ENCODE results near the gene TTF2.

Gene TTF2

DNA sequence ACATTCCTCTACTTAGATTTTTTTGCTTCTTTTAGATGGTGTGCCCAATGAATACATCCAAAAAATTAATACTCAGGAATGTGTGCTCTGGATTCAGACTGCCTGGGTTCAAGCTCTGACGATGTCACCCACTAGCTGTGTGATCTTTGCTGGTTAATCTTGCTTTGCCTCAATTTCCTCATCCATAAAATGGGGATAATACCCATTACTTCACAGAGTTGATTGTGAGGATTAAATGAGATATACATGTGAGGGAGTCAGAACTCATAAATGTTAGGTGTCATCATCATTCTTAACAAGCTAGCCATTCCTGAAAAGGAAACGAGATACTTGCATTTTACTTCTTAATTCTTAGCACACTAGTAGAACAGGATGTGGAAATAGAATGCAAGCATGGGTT lies 12.9 kb upstream of the TTF2 start:
- no peak for DNase-seq

DNA sequence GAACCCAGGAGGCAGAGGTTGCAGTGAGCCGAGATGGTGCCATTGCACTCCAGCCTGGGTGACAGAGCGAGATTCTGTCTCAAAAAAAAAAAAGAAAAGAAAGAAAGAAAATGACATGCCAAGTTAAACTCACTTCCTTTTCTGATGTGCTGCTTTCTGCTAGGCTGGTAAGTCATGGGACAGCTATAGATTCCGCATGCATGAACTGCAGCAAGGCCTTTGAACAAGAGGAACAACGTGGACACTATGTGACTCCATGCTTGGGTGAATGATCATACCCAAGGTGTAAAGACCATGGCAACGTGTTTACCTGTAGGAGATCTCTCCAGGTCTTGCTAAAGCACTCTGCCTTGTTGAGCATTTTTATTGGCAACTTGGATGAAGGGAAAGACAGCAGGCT lies 10.3 kb upstream of the TTF2 start:
- no peak for DNase-seq

DNA sequence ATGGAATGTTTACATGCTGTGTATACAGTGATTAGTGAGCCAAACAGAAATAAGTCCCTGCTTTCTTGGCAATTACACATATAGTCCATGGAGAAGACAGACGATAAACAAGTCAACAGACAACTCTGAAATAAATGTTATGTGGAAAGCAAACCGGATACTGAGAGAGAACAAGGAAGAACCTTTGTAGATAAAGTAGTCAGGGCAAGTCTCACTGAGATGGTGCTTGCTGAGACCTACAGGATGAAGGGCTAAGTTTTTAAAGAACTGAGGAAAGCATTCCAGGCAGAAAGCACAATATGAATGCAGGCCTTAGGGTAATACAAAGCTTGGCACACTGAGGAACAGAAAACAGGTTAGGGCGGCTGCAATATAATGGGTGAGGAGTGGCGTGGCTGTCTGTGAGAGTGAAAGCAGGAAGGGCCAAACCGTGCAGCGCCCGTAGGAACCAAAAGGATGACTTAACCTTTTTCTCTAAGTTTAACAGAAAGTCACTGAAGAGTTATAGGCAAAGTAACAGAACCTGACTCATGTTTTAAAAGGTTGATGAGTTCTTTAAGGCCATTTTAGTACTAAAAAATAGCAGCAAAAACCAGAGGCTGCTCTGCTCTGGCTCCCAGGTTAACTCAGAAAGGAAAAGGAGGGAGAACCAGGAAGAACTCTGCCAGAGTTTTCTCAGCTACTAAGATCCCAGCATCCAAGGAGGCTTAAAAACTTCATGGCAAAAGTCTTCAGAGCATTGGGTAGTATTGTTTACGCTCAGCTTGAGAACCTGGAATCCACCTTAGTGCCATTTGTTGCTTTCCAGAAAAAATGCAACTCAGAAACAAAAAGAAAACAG lies 8.7 kb upstream of the TTF2 start:
- peak; percentile 19 for DNase-seq

DNA sequence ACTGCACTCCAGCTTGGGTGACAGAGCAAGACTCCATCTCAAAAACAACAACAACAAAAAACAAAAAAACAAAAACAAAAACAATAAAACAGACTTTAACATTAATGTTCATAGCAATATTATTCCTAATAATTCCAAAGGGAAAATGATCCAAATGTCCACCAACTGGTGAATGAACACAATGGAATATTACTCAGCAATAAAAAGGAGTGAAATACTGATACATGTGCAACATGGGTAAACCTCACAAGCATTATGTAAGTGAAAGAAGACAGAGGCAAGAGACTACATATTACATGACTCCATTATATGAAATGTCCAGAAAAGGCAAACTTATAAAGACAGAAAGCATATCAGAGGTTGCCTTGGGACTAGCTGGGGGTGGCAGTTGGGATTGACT lies 6.1 kb upstream of the TTF2 start:
- no peak for DNase-seq

DNA sequence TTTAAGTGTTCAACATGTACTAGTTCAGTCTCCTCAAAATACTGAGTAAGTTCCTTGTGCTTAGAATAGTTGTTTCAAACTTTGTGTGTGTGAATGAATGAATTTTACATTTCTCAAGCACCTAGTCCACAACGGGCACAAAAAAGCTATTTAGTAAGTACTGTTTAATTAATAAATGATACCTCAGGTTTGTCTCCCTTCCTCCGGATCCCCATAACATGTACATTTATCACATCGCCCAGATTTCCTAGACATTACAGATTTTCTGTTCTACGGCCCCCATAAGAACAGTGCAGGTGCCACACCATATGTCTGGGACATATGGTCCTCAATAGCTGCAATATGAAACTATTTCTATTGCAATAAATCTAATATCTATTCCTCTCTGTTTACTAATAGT lies 1.3 kb upstream of the TTF2 start:
- no peak for DNase-seq

DNA sequence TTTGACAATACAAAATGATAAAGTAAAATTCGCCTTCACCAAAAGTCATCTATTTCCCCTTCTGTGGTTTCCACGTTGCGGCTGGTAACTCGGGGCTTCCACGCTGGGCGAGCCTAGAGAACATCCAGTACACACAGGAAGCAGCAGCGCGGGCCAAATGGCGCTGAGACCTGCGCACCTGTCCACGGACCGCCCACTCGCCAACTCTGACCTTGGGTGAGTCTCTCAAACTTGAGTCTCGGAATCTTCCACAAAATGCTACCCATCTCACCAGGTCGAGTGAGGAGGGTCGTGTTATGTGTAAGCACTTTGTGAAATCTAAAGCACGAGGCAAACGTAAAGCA lies 820 bp upstream of the TTF2 start:
- peak; percentile 22 for DNase-seq

DNA sequence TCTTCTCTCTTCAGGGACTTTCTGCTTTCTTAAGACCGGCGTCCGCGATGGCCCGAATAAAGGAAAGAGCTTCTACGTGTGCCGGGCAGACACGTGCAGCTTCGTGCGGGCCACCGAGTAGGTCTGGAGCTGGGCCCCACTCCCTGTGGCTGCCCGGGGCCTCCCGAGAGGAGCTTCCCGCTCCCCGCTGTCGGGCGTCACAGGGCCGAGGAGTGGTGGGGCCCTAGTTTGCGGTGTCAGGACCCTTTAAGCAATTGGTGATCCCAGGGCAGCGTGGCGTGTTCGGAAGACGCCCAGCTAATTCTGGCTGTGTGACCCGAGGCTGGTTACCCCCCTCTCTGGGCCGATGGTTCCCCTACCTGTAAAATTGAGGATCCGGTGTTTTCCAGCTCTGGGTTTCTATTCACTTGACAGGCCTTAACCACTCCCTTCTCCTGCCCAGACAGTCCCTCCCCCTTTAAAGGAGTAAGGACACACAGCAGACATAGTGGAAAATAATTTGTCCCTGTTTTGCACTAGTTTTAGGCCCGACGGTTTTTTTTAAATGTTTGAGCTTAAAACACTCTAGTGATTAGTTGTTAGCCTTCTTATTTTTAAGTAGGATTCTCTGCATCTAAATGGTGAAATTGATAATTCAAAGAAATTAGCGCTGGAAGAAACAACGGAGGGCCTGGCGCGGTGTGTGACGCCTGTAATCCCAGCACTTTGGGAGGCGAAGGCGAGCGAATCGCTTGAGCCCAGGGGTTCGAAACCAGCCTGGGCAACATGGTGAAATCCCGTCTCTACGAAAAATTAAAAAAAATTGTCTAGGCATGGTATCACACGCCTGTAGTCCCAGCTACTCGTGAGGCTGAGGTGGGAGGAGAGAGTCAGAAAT lies 553 bp downstream of the TTF2 start:
- DNase-seq: no peak

DNA sequence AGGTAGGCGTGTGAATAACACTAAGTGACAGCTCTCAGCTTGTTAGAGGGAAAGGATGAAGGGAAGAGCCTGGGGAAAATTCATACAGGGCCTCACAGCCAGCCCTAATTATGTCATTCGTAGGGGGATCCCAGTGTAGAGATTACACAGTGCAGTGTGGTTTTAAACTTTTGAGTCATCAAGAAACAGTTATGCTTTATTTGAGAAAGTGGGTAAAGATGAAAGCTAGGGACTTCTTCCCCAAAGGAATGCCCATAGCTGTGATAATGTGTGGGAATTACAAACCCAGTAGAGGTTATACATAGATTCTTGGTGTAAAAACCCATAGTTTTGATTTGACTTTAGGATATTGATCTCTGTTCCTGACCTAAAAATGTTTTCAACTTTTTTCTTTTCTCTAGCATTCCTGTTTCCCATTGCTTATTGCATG lies 1.9 kb downstream of the TTF2 start:
- DNase-seq: no peak

DNA sequence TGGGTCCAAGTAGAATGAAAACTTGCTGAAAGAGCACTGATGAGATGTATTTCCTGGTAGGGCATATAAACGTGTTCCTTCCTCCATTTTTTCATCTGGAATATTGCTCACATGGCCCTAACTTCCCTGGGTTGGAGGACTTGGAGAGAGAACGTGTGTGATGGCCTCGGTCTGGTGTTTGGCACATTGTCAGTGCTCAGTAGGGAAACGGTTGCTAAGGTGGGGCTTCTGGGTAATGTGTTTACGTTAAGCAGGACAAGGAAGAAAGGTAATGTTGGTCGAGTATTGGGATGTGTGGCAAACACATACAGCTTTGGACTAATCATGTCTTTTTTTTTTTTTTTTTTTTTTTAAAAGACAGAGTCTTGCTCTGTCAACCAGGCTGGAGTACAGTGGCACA lies 6.2 kb downstream of the TTF2 start:
- no peak for DNase-seq

DNA sequence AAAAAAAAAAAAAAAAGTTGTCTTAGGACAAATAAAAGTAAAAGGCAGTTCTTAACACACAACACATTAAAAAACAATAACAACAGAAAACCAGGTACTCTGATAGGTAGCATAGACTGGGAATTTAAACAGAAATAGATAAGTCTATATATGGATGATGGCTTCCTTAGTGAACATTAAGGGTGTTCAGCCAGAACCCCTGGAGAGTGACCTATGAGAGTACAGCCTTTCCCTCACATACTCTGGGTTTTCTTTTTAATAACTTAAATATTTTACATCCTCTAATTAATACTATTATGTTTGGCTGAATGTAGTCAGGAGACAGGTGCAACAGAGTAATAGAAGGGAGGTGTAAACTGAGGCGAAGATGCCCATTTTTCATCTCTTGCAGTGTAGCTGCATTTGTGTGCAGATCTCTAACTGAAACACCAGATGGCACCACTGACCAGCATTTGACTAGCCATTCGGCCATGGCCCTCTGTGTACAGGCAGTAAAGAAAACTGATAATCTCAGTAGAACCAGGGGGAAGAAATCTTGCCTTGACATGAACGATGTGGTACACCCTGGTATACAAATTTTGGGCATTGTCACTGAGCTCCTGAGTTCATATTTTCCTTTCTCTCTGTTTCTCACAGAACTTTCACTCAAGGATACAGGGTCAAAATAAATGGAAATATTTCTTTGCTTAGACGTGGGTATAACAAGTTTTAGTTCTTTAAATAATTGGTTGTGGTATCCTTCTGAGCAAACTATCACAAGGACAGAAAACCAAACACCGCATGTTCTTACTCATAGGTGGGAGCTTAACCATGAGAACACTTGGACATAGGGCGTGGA lies 7.6 kb downstream of the TTF2 start:
- no peak for DNase-seq

DNA sequence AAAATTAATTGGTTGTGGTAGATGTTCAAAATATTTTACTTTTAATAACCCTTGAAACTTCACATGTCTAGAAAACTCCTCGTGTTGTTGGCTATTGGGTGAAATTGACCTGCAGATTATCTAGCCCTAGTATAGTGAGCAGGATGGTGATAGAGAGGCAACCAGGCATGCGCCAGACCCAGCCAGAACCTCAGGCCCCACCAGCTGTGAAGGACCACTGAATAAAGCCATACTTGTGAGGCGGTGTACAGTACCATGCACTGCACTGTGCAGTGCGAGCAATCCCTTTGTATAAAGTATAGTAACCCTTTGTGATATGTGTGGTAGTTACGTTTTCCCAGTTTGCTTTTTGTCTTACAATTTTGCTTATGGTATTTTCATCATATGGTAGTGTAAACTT lies 8.5 kb downstream of the TTF2 start:
- DNase-seq: no peak

DNA sequence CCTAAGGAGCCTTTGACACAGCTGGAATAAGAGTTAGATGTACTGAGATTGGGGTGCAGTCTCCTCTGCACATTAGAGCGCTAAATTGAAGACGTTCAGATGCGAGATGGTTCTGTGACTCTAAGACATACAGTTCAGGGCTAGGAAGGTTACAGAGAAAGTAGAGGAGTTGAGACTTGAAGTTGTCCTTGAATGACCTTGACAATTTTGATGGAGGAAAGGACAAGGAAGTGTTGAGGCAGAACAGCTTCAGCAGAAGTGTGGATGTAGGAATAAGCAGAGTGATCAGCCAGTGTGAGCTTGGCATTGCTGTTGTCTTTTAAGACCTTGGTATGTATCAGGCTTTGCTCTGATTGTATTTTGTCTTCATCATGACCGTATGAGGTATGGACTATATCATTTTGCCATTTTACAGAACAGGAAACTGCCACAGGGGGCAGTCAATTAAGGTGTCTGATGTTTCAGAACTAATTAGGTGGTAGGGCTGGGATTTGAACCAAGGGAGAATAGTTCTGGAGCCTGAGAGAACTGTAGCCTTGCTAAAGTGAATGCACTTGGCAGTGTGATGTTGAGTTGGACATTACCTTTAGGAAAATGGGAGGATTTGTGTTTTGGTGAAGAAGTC lies 9.2 kb downstream of the TTF2 start:
- DNase-seq: no peak

DNA sequence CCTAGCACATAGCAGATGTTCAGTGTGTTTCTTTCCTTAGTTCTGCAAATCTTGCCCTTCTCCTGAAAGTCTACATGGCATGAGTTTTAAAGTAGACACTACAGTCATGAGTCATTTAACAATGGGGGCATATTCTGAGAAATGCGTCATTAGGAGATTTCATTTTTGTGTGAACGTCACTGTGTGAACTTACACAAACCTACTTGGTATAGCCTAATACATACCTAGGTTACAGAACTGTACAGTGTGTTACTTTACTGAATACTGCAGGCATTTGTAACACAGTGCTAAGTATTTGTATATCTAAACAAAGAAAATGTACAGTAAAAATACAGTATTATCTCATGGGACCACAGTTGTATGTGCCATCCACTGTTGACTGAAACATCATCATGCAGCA lies 10.0 kb downstream of the TTF2 start:
- DNase-seq: no peak

DNA sequence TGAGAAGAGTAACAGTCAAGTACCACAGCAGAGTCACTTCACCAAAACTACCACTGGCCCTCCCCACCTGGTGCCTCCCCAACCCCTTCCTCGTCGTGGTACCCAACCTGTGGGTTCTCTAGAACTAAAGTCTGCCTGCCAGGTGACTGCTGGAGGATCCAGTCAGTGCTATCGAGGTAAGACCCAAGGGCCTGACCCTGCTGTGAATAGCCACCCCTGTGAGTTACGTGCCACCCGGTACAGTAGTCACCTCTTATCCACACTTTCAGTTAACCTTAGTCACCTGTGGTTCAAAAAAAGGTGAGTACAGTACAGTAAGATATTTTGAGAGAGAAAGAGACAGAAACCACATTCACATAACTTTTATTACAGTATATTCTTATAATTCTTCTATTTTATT lies 16.5 kb downstream of the TTF2 start:
- no peak for DNase-seq

DNA sequence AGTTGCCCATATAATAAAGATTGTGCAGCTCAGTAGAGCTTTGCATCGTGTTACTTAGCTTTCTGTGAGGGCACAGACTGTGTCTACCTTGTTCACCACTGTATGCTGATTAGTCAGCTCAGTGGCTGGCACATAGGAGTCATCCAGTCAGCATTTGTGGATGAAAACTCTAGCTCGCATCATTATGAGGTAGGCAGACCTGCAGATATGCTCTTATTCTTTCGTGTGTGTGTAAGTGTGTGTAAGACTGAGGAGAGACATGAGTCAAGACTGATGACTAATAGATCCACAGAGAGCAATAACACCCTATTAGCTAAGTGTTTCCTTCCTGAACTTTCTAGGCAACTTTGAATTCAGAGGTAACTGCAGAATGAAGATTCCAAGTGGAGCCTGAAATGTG lies 17.1 kb downstream of the TTF2 start:
- no peak for DNase-seq

DNA sequence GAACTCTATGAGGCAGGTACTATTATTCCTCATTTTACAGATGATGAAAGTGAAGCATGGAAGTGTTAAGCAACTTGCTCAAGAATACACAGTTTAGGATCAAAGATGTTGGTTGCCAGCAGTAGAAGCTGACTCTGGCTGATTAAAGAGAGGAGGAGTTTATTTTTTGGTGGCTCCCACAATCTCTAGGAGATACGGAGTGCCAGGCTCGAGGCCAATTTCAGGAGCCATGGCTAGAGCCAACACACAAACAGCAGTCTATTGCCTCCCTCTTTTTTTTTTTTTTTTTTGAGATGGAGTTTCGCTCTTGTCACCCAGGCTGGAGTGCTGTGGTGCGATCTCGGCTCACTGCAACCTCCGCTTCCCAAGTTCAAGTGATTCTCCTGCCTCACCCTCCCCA lies 19.6 kb downstream of the TTF2 start:
- no peak for DNase-seq

DNA sequence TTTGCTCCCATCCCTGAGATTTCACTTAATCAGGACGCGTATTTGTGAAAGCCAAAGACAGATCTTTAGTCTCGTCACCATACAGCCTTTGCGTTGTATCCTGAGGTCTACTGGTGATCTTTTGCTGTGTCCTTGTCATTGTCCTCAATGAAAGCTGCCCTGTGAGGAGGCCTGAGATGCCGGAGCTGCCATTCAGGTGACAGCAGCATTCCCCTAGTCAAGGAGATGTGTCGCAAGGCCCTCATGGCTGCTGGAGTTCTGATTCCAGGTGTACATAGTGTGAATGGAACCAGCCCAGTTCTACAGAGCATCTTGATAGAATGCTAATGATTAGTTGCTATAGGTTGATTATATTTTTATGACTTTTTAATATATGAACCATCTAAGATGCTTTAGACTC lies 24.1 kb downstream of the TTF2 start:
- no peak for DNase-seq

DNA sequence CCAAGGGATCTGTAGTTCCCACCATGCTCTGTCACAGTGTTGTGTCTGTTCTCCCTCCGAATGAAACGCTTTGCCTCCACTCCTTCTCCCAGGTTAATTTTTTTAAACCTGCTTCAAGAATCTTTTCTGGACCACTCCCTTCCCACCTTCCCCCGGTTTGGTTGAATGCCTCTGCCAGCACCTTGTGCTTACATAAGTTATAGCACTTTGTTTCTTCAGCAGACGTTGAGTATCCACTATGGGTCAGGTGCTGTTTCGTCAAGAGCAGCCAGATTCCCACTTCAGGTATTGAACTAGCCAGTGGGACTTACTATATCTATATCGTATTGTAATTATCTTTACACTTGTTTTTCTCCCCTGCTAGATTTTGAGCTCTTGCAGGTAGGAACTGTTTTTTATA lies 27.6 kb downstream of the TTF2 start:
- no peak for DNase-seq

DNA sequence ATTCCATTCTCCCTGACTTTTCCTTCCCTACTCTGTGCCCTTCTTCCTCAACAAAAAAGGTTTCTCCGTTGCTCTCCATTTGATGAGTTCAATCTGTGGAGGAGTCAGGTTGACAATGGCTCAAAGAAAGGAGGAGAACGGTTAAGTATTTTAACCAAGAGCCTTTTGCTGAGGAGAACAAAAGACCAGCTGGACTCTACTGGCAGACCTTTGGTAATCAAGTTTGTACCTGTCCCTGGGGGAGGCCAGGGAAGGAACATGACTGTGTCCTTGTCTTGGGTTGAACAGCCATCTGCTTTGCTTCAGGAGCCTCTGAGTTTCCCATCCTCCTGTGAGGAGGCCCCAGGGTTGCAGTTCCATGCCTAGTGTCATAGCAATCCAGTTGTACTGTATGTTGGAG lies 29.9 kb downstream of the TTF2 start:
- no peak for DNase-seq

DNA sequence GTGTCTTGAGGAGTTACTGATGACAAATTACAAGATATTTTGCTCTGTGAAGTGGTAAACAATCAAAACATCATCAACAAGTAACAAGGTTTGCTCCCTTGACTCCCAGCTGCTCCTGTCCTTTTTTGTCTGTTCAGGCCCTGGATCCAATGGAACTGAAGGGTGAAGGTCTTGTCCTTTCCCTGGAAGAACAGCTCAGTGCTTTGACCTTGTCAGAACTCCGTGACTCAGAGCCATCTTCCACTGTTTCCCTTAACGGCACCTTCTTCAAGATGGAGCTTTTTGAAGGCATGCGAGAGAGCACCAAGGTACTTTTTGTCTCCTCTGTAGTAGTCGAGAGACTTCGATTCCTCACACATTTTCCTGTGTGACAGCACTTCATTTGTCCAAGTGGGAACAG lies 32.5 kb downstream of the TTF2 start:
- no peak for DNase-seq

DNA sequence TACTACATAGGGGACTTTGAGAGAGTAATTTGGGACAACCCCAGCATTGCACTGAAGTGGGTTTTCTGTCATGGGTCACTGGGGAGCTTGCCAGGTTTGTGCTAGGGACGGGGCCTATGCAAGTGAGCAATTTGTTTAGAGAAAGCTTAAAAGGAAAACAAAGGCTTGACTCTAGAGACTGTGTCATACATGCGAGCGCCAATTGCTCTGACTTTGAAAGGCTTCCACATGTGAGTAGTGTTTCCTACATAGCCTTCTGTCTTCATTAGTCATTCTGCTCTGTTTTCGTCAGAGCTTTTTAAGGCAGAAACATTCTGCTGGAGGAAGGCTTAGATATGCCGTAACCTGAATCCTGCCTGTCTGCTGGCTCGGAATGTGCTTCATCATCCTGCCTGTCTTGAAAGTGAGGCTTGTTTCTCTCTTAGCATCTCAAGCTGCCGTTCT lies 33.0 kb downstream of the TTF2 start:
- no peak for DNase-seq

DNA sequence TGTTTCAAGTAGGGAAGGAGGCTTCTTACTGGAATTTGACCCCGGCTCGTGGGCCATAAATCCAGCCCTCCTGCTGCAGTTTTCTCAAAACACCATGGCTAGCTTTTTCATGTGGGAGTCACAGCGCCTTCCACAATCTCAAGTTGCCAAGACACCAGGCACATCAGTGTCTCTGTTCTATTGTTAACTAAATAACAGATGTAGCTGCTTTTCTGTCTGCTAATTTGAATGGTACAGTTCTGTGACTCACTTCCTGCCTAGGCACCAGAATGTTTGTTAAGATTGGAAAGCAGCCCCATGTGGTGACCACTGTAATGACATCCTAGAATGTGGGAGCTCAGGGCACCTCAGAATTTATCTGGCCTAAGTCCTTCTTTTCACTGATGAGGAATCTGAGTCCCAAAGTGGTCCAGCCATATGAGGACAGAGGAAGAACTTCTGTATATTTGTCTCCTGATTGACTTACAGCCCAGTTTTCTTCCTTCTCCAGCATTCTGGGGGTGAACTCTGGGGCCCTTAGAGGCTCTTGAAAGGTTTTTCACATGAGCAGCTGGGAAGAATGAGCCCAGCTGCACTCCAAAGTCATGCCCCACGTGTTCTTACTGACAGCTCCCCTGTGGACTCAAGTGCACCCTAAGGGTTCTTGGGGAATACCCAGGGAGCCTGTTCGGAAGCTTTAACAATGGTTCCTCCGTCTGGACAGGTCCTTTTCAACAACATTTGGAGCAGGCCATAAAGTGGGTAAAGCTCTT lies 33.9 kb downstream of the TTF2 start:
- no peak for DNase-seq
